HG03064 (cell line): ENCODE results near the gene GAB1.

ENCODE experiments used
- ATAC-seq: cut with Tn5 transposase; IDR thresholded peaks from one replicate; pipeline ENCODE4 v1.9.1; 2021; ENCODE audit warnings: low read depth; ENCODE audit not compliant: unreplicated experiment

Gene GAB1

GRCh38 chr4:143383005-143383574 is 46.4 kb downstream of the GAB1 start:
- ATAC-seq, result no peak

DNA sequence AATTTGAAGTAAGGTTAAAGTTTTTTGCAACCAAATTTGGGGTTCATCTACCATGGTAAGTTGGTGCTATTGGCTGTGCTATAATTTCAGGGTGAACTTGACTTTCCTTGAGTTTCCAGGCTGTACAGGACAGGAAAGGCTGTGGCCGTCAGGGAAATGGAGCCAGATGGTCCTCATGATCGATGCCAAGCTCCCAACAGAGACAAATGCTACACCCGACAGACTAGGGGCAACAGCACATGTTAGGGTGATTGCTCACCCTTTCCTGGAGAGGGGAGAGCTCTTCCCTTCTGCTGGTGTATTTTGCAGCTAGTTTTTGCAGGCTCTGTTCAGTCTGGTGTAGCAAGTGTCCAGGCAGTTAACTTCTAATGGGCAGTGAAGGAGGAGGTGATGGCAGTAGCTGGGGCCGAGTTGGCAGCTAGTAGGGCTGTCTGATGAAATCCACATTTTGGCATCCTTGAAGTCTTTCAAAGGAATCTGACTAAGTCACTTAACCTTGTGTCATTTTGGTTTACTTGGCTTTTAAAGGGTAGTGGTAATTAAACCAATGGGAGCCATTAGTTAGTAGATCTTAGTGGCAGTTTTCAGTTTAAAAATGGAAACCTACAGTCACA is 47.8 kb downstream of the GAB1 start:
- ATAC-seq, result no peak

DNA sequence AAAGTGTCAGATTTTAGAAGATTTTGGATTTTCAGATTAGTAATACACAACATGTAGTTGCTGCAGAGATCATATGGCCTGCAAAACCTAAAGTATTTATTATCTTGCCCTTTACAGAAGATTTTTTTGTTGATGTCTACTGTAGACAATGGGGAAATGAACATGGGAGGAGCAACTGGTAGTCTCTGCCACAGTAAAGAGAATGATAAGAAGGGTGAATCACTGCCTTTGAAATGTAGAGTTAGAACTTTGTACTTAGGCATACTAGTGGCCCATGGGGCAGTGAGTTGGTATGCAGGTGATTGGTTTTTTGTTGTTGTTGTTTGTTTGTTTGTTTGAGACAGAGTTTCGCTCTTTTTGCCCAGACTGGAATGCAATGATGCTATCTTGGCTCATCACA is 50.1 kb downstream of the GAB1 start:
- ATAC-seq, result no peak

DNA sequence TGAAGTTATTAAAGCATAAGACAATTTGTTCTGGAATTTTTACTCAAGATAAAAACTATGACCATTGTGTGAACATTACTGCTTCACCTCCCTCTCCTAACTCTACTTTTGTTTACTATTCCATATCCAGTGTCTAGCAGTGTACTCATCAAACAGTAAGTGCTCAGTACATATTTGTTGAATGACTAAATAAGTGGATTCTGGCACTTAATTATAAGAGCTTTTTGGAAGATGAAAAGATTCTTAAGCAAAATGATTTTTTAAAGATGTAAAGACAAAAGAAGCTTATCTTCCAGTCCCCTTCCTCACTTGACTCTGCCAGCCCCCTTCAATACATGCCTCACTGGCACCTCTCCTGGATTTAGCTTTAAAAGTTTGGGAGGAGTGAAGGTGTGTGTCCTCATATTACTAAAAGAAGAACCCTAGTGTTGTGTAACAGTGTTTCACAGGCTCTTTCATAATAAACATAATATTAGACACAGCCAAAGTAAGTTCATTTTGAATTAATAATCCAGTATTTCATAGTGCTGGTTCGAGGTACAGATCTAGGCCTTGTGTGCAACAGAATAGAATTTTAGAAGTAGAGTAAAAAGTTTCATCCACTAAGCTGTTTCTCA is 53.0 kb downstream of the GAB1 start:
- no peak for ATAC-seq

DNA sequence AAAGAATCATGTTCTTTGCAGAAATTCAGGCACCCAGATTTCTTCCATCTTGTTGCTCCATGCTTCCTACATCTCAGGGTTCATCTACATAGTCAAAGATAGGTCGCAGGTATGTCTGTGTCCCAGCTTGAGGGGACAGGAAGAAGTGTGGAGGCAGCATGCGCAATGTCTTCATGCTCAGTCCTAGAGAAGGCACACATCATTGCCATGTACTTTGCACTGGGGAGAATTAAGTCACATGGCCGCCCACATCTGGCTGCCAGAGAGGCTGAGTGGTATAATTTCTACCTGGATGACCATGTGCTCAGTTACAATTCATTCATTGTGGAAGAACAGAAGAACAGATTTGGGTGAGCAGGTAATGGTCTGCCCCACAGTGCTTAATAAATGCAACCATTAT is 54.1 kb downstream of the GAB1 start:
- ATAC-seq, result no peak

DNA sequence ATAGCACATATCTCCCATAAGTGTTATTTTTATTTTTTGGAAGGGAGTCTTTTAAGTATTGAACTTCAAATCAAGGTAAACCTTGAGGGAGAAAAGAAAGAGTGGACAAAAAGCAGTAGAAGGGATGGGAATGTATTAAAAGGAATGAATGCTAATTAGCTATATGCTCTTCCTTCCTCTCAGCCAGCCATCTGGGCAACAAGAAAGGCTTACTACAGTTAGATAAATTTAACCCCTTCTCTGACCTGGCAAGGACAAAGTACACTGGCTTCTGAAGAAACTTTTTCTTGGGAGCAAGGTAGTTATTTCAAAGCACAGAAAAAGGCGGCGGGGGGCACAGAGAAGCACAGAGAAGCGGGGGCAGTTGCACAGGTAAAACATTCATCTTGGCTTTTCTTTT is 54.6 kb downstream of the GAB1 start:
- ATAC-seq, result no peak

DNA sequence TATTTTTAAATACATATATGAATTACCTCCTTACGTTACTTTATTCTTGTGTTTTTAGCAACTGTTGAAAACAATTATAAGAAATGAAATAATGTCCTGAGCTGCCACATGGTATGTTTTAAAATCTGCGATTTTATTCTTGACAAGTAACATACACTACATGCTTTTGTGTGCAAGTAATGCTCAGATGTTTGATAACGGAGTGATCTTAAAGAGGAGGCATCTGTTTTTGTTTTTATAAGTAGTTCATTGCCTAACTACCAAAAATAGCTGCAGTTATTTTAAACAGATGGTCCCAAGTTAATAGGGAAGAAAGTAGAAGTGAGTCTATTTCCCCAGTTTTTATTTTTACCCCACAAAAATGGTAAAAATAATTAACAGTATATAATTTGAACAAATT is 55.2 kb downstream of the GAB1 start:
- ATAC-seq, result no peak

GRCh38 chr4:143393195-143393594 is 56.5 kb downstream of the GAB1 start:
- no peak for ATAC-seq

GRCh38 chr4:143394739-143395453 is 58.2 kb downstream of the GAB1 start:
- no peak for ATAC-seq

DNA sequence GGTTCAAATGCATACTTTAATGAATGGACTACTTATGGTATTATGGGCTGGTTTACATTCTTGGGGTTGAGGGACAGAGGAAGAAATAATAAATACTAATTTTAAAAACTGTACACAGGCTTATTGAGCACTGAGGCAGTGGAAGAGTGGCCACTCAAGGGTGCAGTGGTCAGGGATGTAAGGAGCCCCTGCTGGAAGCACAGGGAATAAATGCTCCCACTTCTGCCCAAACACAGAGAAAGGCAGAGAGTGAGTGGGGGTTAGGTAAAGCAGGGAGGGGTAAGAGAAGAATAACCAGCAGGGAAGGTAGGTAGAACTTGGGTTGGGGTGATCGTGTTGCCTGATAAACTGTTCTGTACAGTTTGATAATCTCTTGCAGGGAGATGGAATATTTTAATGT is 60.0 kb downstream of the GAB1 start:
- no peak for ATAC-seq

DNA sequence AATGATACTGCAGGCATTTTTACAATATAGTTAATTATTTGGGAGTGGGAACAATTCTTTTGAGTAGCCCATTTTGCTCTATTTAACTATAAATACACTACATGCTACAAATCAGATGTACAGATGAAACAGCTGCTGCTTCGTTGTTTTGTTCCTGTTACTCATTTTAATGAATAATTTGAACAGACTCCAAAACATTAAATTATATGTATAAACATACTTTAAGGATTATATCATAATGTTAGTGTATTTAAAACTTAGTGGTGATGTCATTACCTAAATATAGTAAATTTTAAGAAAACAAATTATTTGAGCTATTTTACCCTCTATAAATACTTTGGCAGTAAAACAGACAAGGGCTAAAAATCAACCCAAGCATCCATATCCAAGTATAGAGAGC is 60.7 kb downstream of the GAB1 start:
- ATAC-seq, result no peak

GRCh38 chr4:143397887-143398286 is 61.2 kb downstream of the GAB1 start:
- no peak for ATAC-seq

DNA sequence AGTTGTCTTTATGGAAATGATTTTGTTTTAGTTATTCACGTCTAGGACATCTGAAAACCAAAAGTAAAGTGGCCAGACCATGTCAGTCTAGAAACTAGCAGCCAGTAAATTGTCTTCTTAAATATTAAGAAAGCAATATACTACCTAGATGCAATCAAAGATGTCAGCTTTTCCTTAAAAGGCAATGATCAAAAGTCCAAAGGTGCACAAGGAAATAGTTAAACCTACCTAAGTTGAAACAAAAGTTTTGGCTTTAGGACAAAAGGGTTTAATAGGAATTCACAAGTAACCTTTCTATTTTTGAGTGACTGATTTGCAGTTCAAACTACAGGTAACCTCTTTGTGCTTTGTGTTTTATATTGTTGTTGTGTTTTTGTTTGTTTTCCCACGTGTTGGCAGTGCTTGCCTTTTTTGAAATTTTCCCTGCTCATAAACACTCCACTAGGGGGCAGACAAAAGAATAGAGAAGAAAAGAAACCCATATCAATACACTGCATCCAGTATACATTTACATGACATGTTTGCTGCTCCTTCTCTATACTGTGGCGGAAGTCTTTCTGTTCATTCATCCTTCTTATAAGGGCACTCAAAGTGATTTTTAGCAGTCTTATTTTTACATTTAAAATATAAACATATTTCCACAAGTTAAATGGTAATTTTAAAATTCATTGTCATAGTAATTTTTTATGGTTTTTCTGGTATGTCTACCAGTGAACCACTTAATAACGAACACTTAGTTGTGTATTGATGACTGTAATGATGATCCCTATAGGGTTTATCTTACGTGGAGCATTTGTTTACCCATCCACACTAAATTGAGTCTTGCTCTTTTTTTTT is 62.7 kb downstream of the GAB1 start:
- peak; percentile 48 for ATAC-seq

DNA sequence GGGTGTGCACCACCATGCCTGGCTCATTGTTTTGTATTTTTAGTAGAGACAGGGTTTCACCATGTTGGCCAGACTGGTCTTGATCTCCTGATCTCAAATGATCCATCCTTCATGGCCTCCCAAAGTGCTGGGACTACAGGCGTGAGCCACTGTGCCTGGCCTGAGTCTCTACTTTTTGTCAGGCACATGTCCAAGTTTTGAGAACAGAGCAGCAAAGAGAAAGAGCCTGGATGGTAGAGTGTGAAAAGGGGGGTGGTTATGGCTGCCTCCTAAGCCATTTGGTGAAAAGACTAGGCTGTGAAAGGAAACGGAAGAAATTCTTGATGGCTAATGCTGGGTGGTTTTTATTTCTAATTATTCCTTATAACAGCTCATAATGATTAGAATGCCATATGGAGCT is 63.4 kb downstream of the GAB1 start:
- ATAC-seq, result no peak

- no peak for ATAC-seq
Measured at GRCh38 chr4:143402776-143403552, 66.3 kb downstream of the GAB1 start.

GRCh38 chr4:143403553-143403820 is 66.8 kb downstream of the GAB1 start:
- ATAC-seq, result no peak

GRCh38 chr4:143404555-143404954 is 67.9 kb downstream of the GAB1 start:
- ATAC-seq, result peak; percentile 96

DNA sequence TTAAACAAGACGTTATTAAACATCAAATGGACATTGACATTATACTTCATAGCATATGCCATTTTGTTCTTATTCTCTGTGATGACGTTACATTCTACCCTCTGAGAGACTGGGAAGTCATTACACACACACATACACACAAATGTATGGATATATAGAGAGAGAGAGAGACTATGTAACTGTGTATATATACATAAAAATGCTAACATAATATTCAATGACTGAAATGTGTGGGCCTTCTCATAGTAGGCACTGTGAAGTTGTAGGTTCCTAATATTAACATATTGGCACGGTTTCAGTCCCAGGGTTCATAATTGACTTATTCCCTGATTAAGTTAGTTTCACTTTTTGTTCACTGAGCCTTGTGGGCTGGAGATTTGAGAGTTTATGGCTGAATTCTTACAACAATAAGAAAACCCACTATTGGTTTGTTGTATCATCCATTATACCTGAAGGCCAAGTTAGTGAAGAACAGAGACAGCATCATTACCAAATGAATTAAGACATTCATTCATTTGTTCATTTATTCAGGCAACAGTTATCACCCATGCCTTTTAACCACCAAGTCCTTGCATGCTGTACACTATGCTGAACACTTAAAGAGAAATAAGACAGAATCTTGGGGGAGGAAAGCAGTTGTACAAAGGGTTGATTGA is 68.5 kb downstream of the GAB1 start:
- ATAC-seq, result no peak

- ATAC-seq, result no peak
Measured at GRCh38 chr4:143406523-143406922, 69.8 kb downstream of the GAB1 start.

- ATAC-seq, result no peak
Measured at GRCh38 chr4:143407474-143407873, 70.8 kb downstream of the GAB1 start.
